Colon (tissue), 2 donors: Measurements from ENCODE around the gene CFP.

Experiments used
- FAIRE-seq: peaks from 2 replicates; lab custom pipeline; 2012; peaks lifted over from hg19 to GRCh38; lab: Jason Lieb, UNC
- donor health status: control.
- donor health status: control.

CFP gene

DNA sequence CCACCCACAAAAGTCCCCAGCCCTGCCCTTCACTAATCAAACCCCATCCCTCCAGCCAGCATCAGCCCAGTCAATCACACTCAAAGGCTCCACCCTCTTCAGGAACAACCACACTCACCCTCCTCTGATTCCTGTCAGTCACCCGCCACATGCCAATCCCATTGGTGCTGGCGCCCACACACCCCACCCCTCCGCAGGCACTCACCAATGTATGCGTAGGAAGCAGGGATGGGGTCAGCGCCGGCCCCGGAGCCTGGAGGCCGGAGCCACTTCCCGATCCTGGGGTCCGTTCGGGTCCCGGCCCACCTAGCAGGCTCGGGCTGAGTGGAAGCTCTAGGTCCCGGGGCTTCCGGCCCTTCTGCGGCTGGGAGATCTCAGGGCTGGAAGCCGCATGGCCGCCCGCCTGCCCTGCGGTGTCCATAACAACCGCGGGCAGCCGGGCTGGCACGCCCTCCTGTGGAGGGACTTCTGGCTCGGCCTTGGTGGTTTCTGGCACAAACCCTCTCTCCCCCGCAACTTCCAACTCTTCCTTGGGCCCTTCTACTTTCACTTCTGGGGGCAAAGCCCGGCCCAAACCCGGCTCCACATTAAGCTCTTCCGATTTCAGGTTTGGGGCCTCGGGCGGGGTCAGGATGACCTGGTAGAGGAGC lies 7.9 kb upstream of the CFP start:
- no peak for FAIRE-seq

DNA sequence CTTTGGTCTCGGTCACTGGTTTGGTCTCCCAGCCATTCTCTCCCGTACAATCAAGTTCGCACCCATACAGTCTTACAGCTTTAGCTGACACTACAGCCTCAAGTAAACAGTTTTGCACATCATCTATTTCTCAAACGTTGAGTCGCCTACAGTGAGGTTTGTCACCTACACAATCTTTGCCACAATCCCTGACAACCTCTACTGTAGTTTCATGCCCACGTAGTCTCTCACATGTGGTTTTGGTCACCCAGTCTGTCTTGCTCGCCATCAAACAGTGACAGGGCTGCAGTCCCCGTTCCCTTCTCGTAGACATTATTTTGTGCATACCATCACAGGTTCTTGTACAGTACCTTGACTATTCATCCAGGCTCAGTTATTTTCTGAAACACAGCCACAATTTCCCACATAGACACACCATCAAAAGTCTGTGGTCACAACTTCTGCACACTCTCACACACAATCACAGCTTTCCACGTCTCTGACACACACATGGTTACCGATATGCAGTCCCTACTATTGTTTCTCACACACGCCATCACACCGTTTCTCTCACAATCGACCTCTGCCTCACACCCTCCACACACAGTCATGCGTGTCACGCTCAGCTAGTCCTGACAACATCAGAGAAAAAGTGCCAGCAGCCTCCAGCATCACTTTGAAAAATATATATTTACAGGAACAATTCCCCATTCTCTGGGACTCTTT lies 5.3 kb upstream of the CFP start:
- no peak for FAIRE-seq

GRCh38 chrX:47633689-47634590 lies 4.2 kb upstream of the CFP start:
- no peak for FAIRE-seq

DNA sequence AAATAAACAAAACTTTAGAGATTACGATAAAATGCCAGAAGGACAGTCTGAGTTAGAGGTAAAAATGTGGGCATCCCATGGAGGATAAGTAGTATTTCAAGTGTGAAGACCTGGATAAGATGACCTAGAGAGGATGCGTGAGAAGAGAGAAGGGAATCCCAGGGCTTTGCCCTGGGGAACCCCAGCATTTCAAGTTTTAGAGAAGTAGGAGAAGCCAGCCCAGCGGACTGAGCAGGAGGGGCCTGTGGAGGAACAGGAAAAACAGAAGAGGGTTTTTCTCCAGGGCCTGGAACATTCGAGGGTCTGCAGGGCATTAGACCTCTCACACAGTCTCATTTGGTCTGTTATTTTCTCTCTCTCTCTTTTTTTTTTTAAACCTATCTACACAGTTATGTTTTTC lies 2.9 kb upstream of the CFP start:
- FAIRE-seq, result no peak

DNA sequence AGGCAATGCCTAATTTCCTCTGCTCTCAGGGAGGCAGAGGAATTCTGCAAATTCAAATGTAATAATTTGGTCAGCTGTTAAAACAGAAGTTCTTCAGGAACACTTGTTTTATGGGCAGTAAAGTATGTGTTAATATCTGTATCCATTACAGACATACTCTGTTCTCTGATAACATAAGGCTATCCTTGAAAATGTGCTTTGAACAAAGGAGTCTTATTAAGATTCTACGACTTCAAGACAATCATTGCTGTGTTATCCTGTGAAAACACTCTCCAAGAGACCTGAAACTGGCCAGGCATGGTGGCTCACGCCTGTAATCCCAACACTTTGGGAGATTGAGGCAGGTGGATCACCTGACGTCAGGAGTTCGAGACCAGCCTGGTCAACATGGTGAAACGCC lies 1.9 kb upstream of the CFP start:
- FAIRE-seq, result no peak

GRCh38 chrX:47628982-47629381 lies 748 bp downstream of the CFP start:
- no peak for FAIRE-seq

DNA sequence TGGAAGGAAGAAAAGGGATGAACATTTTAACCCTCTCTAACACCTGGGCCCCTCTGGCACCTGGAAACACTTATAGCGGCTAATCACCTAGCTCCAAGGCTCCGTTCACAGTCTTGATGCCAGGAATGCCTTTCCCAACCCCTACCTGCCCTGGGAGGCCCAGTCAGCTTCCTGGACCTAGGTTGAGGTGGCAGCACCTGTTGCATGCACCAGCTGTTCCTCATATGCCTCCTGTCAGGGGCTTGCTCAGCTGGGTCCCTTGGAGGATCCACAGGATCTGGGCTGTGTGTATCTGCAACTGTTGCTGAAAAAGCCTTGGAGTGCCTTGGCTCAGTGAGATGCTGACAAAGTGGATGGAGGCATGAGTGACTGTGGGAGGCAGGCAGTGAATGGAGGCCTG lies 4.4 kb downstream of the CFP start:
- no peak for FAIRE-seq

DNA sequence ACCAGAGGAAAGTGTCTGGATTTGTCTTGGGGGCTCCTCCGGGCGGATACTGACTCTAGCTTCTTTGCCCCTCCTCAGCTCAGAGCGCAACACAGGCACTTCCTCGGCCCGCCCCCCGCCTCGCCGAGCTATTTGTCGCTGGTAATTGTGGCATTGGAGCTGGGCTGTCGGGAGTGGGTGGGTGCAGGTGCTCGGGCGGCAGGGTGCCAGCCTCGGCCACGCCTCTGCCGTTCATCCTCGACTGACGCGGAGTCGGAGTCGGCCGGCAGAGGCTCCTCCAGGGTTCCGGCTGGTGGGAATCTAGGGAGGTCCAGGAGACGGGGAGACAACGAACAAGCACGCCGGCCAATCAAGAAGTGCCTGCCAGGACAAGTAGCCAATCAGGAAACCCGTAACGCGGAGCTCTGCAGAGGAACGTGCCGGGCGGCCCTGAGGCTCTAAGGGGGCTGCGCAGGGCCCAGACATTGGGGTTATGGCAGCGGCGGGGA lies 6.1 kb downstream of the CFP start:
- FAIRE-seq, result no peak

DNA sequence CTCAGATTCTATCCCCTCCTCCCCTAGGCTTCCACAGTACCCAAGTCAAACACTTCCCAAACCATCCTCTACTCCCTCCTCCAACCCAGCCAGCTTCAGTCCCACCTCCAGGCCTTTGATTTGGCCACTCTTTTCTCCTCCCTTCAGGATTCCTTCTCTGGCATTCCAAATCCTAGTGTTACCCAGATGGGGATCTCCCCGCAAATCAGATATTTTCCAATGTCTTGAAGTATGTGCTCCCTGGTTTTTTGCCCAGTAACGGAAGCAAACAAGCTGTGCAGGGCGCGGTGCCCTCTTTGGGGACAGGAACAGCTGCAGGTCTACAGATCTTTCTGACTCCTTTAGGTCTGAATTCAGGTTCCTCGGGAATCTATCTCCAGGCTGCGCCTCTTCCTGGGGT lies 7.9 kb downstream of the CFP start:
- no peak for FAIRE-seq

DNA sequence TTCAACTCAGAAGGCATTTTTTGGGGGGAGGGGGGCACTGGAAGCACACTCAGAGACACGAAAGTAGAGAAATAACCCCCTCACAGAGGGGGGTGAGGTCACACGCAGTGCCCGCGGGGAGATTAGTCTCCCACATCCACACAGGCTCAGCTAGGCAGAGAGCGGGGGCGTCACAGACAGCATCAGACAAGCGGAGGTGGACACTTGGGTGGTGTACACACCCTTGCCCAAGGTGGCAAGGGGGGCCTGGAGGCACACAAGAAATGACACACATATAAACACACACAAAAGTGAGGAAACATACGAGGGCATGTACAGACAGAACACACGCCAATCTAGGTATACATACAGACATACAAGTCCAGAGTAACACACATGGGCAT lies 9.4 kb downstream of the CFP start:
- no peak for FAIRE-seq

DNA sequence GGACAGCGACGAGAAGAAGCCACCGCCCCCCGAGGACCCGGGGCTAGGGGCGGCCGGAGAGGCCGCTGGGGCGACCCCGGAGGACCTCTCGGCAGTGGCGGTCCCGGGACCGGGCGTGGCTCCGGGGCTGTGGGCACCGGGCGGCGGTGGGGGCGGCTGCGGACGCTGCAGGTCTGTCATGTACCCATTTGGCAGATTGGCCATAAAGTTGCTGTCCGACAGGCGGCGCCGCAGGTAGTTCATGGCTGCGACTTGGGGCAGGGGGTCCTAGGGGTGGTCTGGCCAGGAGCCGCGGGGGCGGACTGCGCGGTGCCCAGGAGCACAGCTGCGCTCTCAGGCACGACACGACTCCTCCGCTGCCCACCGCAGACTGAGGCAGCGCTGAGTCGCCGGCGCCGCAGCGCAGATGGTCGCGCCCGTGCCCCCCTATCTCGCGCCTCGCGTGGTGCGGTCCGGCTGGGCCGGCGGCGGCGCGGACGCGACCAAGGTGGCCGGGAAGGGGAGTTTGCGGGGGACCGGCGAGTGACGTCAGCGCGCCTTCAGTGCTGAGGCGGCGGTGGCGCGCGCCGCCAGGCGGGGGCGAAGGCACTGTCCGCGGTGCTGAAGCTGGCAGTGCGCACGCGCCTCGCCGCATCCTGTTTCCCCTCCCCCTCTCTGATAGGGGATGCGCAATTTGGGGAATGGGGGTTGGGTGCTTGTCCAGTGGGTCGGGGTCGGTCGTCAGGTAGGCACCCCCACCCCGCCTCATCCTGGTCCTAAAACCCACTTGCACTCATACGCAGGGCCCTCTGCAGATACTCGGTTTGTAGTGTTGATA lies 10.0 kb downstream of the CFP start, which contains the start of gene SYN1:
TSS of gene SYN1 (minus strand) at position 372 of the 817 bp plus-strand sequence. CDS start at position 243, 129 bp downstream.
- FAIRE-seq, result no peak

GRCh38 chrX:47618923-47619485 lies 10.7 kb downstream of the CFP start:
- FAIRE-seq, result no peak

DNA sequence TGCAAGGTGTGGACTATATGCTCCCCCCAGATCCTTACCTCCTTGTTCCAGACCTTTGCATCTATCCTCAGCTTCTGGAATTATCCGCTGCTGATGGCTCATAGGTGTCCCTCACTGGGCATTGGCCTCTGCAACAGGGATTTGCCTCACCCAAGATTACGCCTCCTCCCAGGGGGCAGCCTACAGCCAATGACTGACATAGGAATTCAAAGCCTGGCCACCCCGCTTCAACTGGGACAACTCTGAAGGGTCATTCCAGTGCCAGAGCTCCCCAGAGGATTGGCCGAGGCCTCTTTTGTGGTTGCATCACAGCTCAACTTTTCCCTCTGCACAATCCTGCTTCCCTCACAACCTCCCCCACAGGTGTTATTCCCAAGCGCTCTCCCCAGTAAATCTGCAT lies 15.1 kb downstream of the CFP start:
- no peak for FAIRE-seq

GRCh38 chrX:47613082-47613481 lies 16.6 kb downstream of the CFP start:
- FAIRE-seq, result no peak

DNA sequence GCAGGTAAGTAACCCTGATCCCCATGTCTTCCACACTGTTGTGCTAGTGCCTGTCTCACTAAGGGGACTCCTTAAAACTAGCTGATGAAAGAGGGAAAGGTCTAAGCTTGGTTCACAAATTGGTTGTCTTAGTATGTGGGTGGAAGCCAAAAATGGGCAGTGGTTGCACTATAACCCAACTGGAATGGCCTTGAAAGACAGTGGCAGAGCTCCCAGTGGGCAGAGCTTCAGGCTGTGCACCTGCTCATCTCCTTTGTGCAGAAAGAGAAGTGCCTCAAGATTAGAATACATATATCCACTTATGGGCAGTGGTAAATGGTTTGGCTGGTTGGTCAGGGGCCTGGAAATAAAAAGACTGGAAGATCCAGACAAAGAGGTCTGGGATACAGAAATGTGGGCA lies 17.3 kb downstream of the CFP start:
- no peak for FAIRE-seq

GRCh38 chrX:47611926-47612325 lies 17.8 kb downstream of the CFP start:
- no peak for FAIRE-seq

DNA sequence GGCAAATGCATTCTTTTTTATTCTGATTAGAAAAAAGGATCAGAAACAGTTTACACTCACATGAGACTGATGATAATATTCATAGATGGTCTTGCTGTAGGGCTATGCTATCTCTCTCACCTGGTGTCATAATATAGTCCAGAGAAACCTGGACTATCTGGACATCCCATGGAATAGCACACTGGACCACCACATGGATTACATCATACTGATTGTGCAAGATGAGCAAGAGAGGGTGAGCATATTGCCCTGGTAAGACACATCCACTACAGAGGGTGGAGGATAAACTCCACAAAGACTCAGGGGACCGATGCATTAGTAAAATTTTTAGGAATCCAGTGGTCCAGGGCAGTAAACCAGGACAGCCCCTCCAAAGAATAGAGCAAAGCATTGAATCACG lies 18.2 kb downstream of the CFP start:
- FAIRE-seq, result no peak

- no peak for FAIRE-seq
These were observed 19.2 kb downstream of the CFP start for GRCh38 chrX:47610511-47610910.

- FAIRE-seq, result no peak
These were observed 21.5 kb downstream of the CFP start for GRCh38 chrX:47608130-47608810.

- FAIRE-seq, result peak; percentile 53
These were observed 22.6 kb downstream of the CFP start for GRCh38 chrX:47607091-47607490.

DNA sequence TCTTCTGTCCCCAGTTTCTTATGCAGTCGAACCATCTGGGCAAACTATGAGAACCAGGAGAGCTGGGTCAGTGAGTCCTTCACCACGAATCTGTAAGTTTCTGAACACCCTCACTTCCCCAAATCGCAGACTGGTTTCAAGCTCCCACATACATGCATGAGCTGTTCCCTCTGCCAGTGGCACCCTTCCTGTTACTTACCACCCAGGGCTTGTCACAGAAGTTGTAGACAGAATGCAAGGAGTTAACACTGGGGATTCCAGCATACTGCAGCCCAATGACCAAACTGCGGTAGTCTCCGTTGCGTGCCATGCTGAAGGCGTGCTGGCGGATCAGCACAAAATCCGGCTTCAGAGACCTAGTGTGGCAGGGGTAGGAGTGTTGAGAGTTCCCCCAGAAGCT lies 24.7 kb downstream of the CFP start:
- FAIRE-seq, result no peak
